ENCODE measurements around the gene KIF2A.

Gene KIF2A

DNA sequence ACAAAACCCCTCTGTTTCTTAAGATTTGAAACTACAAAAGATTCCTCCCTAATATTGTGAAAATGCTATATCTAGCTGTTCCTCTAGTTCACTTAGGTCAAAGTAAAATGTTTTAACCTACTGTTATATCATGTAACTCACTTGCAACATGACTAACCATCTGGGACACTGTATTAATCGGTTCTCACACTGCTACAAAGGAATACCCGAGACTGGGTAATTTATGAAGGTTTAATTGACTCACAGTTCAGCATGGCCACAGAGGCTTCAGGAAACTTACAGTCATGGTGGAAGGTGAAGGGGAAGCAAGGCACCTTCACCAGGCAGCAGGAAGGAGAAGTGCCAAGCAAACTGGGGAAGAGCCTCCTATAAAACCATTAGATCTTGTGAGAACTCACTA, 63.0 kb downstream of the KIF2A start:
- TF ChIP-seq MAX (IDR thresholded peaks at IDR 0.05): no peak
- no peak for TF ChIP-seq TCF12 (IDR thresholded peaks at IDR 0.05; ENCODE audit: low read depth)
- no peak for TF ChIP-seq NFIC (IDR thresholded peaks at IDR 0.05)
- no peak for TF ChIP-seq YY1 (IDR thresholded peaks at IDR 0.05; ENCODE audit: low read depth)
- no peak for TF ChIP-seq TAF1 (IDR thresholded peaks at IDR 0.05; ENCODE audit: low read depth)
- no peak for TF ChIP-seq CREB1 (IDR thresholded peaks at IDR 0.05; ENCODE audit: low read depth)
- no peak for TF ChIP-seq ZBTB7A (IDR thresholded peaks at IDR 0.05; ENCODE audit: low read depth)
- TF ChIP-seq EGR1 (IDR thresholded peaks at IDR 0.05): no peak
- no peak for TF ChIP-seq EP300 (IDR thresholded peaks at IDR 0.05; ENCODE audit: borderline replicate concordance)
- no peak for TF ChIP-seq TEAD4 (IDR thresholded peaks at IDR 0.05)
- no peak for TF ChIP-seq RAD21 (IDR thresholded peaks at IDR 0.05; ENCODE audit: low read depth)
- TF ChIP-seq USF1 (IDR thresholded peaks at IDR 0.05): no peak
- TF ChIP-seq CEBPB (IDR thresholded peaks at IDR 0.05): no peak
- no peak for TF ChIP-seq REST (IDR thresholded peaks at IDR 0.05; ENCODE audit: low read depth)

DNA sequence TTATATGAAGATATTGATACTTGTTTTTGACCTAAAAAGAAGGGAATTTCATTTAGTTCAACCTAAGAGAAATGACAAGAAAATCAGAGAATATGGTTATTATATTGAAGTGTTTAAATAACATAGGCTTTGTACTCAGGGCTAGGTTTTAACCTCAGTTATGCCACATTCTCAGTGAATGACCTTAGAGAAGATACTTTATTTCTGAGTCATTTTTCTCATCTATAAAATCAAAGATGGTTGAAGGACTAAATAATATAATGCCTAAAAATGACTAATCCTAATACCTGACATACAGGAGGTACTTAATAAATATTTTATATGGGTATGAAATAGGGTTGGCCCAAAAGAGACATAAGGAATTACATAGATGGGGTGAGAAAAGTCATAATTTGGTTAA, 65.4 kb downstream of the KIF2A start:
- no peak for TF ChIP-seq NFIC (IDR thresholded peaks at IDR 0.05)
- no peak for TF ChIP-seq FOXM1 (IDR thresholded peaks at IDR 0.05; ENCODE audit: borderline replicate concordance, low read depth)
- TF ChIP-seq CREB1 (IDR thresholded peaks at IDR 0.05; ENCODE audit: low read depth): no peak
- no peak for TF ChIP-seq TEAD4 (IDR thresholded peaks at IDR 0.05)
- TF ChIP-seq TAF1 (IDR thresholded peaks at IDR 0.05; ENCODE audit: low read depth): no peak
- TF ChIP-seq USF1 (IDR thresholded peaks at IDR 0.05): no peak
- no peak for TF ChIP-seq ZBTB7A (IDR thresholded peaks at IDR 0.05; ENCODE audit: low read depth)
- no peak for TF ChIP-seq TCF12 (IDR thresholded peaks at IDR 0.05; ENCODE audit: low read depth)
- no peak for TF ChIP-seq CEBPB (IDR thresholded peaks at IDR 0.05)
- TF ChIP-seq MAX (IDR thresholded peaks at IDR 0.05): no peak
- no peak for TF ChIP-seq RAD21 (IDR thresholded peaks at IDR 0.05; ENCODE audit: low read depth)

DNA sequence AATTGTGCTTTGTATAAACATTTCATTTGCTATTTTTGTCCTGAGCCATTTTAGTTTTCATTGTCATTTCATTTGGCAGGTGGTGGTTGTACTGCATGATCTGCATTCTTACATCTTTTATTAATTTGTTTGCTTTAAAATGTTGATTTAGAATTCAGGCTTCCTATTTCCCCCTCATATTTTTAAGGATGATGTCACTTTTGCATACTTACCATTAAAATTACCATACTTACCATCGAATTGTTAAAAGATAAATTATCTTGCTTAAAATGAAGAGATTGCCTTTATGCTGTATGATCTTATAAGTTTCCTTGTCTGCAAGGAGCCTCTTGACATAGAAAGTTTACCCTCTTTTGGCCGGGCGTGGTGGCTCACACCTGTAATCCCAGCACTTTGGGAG, 66.6 kb downstream of the KIF2A start:
- no peak for TF ChIP-seq TCF12 (IDR thresholded peaks at IDR 0.05; ENCODE audit: low read depth)
- TF ChIP-seq ZBTB7A (IDR thresholded peaks at IDR 0.05; ENCODE audit: low read depth): no peak
- no peak for TF ChIP-seq CEBPB (IDR thresholded peaks at IDR 0.05)
- no peak for TF ChIP-seq RAD21 (IDR thresholded peaks at IDR 0.05; ENCODE audit: low read depth)
- TF ChIP-seq NFIC (IDR thresholded peaks at IDR 0.05): no peak
- TF ChIP-seq FOXM1 (IDR thresholded peaks at IDR 0.05; ENCODE audit: borderline replicate concordance, low read depth): no peak
- TF ChIP-seq USF1 (IDR thresholded peaks at IDR 0.05): no peak
- no peak for TF ChIP-seq YY1 (IDR thresholded peaks at IDR 0.05; ENCODE audit: low read depth)
- TF ChIP-seq EGR1 (IDR thresholded peaks at IDR 0.05): no peak
- no peak for TF ChIP-seq TAF1 (IDR thresholded peaks at IDR 0.05; ENCODE audit: low read depth)
- no peak for TF ChIP-seq MAX (IDR thresholded peaks at IDR 0.05)
- TF ChIP-seq EP300 (IDR thresholded peaks at IDR 0.05; ENCODE audit: borderline replicate concordance): no peak

GRCh38 chr5:62373382-62373781, 67.4 kb downstream of the KIF2A start:
- TF ChIP-seq TAF1 (IDR thresholded peaks at IDR 0.05; ENCODE audit: low read depth): no peak
- TF ChIP-seq CREB1 (IDR thresholded peaks at IDR 0.05; ENCODE audit: low read depth): no peak
- no peak for TF ChIP-seq EGR1 (IDR thresholded peaks at IDR 0.05)
- TF ChIP-seq MAX (IDR thresholded peaks at IDR 0.05): no peak
- no peak for TF ChIP-seq REST (IDR thresholded peaks at IDR 0.05; ENCODE audit: low read depth)
- TF ChIP-seq CEBPB (IDR thresholded peaks at IDR 0.05): no peak
- no peak for TF ChIP-seq TCF12 (IDR thresholded peaks at IDR 0.05; ENCODE audit: low read depth)
- TF ChIP-seq FOXM1 (IDR thresholded peaks at IDR 0.05; ENCODE audit: borderline replicate concordance, low read depth): no peak
- TF ChIP-seq USF1 (IDR thresholded peaks at IDR 0.05): no peak
- TF ChIP-seq NFIC (IDR thresholded peaks at IDR 0.05): no peak
- no peak for TF ChIP-seq EP300 (IDR thresholded peaks at IDR 0.05; ENCODE audit: borderline replicate concordance)
- no peak for TF ChIP-seq TEAD4 (IDR thresholded peaks at IDR 0.05)
- no peak for TF ChIP-seq ZBTB7A (IDR thresholded peaks at IDR 0.05; ENCODE audit: low read depth)
- TF ChIP-seq YY1 (IDR thresholded peaks at IDR 0.05; ENCODE audit: low read depth): no peak
- no peak for TF ChIP-seq RAD21 (IDR thresholded peaks at IDR 0.05; ENCODE audit: low read depth)

Measured in Ishikawa (cell line).